Bronchial epithelial cell (primary cell): Measurements from ENCODE around the gene CFAP20DC. TPM values are rescaled to one million over a fixed set of nuclear protein-coding genes. Genes with fewer than 3 reads are reported as not detected.
"Not testable (repeated sequence)": the region's sequence is repeated elsewhere in the genome, so short reads cannot be mapped to it uniquely, and the experiment has no call there.

Experiments
- DNase-seq: peaks from one replicate; pipeline ENCODE4 v3.0.0-alpha.2; 2010; ENCODE audit warnings: low read depth
- FAIRE-seq: peaks from 2 replicates; lab custom pipeline; 2011; peaks lifted over from hg19 to GRCh38; lab: Jason Lieb, UNC
- H3K27me3 ChIP-seq: 2 replicates; pipeline ENCODE4 v1.5.1; 2011; ENCODE audit warnings: low read length; ENCODE audit not compliant: control insufficient read depth, insufficient read depth
- H3K36me3 ChIP-seq: 2 replicates; pipeline ENCODE4 v1.5.1; 2011; ENCODE audit warnings: low read length; ENCODE audit not compliant: control insufficient read depth, insufficient read depth
- H3K4me3 ChIP-seq: 2 replicates; pipeline ENCODE4 v1.5.1; 2011; ENCODE audit warnings: mild to moderate bottlenecking, low read depth, low read length, control low read depth
- CTCF ChIP-seq: IDR thresholded peaks from 2 replicates; pipeline ENCODE4 v1.5.1; 2011; ENCODE audit warnings: mild to moderate bottlenecking, moderate library complexity, low read length, control low read depth, inconsistent platforms; ENCODE audit not compliant: insufficient read depth, severe bottlenecking
- total RNA-seq: library from RNA; depleted of rRNA; stranded (reverse); fragments of >200 nt; gene quantifications from 2 replicates; pipeline ENCODE4 v1.2.1, GENCODE V29; 2014

CFAP20DC gene
- total RNA-seq, 1 donor from 2014 or later, result 6.8 TPM

- no peaks in the 10 kb centered on the region for H3K27me3 ChIP-seq
Measured at GRCh38 chr3:58863206-58863605, 186.6 kb downstream of the CFAP20DC start.

GRCh38 chr3:58861551-58861950, 188.3 kb downstream of the CFAP20DC start:
- Histone ChIP-seq H3K36me3 (no peaks in the 10 kb centered on the region), H3K4me3 (no peak overlapping the region), H3K27me3 (no peaks in the 10 kb centered on the region)
- FAIRE-seq, result no peak
- TF ChIP-seq CTCF, result no peak
- no peak for DNase-seq

More at GRCh38 chr3:58863206-58863605, 186.6 kb downstream of the CFAP20DC start:
- Histone ChIP-seq H3K4me3 (no peak overlapping the region), H3K36me3 (no peaks in the 10 kb centered on the region)
- FAIRE-seq, result no peak
- no peak for TF ChIP-seq CTCF
- no peak for DNase-seq

DNA sequence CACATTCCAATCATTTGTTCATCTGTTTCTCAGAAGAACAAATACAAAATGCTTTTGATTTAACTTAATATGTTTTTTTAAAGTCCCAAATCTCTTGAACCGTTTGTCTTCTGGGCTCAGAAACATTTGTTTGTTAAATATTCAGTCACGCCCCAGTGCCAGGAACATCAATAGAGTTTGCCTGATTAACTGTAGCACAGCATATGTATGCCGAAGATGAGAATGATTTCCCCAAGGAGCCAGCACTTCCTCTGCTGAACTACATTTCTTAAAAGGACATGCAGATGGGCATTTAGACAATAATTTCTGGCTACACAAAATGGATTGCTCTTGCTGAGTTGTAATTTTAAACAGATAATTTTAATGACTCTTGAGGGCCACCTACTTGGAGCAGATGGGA, 191.7 kb downstream of the CFAP20DC start:
- DNase-seq (no peak), FAIRE-seq (no peak)
- no peaks in the 10 kb centered on the region for H3K36me3 ChIP-seq
- H3K4me3 ChIP-seq, result no peak overlapping the region
- no peak for TF ChIP-seq CTCF
- H3K27me3 ChIP-seq, result no peaks in the 10 kb centered on the region

GRCh38 chr3:58857402-58857801, 192.4 kb downstream of the CFAP20DC start:
- DNase-seq (no peak), FAIRE-seq (no peak)
- Histone ChIP-seq H3K27me3 (no peaks in the 10 kb centered on the region), H3K4me3 (no peak overlapping the region), H3K36me3 (no peaks in the 10 kb centered on the region)
- TF ChIP-seq CTCF, result no peak

DNA sequence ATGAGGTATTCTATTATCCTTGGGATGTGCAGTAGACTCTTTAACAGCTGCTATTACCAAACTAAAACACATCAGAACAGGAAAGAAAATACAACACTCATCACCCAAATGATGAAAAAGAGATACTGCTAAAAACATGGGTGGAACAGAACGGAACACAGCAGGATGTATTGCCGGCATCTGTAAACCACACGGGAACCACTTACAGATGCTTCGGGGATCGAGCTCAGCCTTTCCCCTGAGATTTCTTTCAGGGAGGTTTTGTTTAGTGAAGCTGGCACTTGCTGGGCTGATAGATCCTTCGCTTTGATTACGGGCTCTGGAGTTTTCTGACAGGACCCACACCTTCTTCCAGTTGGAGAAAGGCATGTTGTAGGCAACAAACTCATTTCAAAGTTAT, 201.0 kb downstream of the CFAP20DC start:
- DNase-seq (no peak), FAIRE-seq (no peak)
- no peak for TF ChIP-seq CTCF
- Histone ChIP-seq H3K27me3 (no peaks in the 10 kb centered on the region), H3K36me3 (no peaks in the 10 kb centered on the region), H3K4me3 (no peak overlapping the region)

- not testable (repeated sequence) for DNase-seq, H3K27me3 ChIP-seq, H3K4me3 ChIP-seq, H3K36me3 ChIP-seq, FAIRE-seq
Measured at GRCh38 chr3:58842050-58842747, 207.6 kb downstream of the CFAP20DC start.
